ENCODE measurements around the gene APOF.
"Not testable (repeated sequence)": the region's sequence is repeated elsewhere in the genome, so short reads cannot be mapped to it uniquely, and the experiment has no call there.

DNA sequence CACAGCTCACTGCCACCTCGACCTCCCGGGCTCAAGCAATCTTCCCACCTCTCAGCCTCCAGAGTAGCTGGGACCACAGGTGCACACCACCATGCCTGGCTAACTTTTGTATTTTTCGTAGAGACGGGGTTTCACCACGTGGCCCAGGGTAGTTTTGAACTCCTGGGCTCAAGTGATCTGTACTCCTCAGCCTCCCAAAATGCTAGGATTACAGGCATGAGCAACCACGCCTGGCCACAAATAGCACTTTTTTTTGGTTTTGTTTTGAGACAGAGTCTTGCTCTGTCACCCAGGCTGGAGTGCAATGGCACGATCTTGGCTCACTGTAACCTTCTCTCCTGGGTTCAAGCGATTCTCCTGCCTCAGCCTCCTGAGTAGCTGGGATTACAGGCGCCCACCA, 15.4 kb downstream of the APOF start:
- TF ChIP-seq, protein P1, sequence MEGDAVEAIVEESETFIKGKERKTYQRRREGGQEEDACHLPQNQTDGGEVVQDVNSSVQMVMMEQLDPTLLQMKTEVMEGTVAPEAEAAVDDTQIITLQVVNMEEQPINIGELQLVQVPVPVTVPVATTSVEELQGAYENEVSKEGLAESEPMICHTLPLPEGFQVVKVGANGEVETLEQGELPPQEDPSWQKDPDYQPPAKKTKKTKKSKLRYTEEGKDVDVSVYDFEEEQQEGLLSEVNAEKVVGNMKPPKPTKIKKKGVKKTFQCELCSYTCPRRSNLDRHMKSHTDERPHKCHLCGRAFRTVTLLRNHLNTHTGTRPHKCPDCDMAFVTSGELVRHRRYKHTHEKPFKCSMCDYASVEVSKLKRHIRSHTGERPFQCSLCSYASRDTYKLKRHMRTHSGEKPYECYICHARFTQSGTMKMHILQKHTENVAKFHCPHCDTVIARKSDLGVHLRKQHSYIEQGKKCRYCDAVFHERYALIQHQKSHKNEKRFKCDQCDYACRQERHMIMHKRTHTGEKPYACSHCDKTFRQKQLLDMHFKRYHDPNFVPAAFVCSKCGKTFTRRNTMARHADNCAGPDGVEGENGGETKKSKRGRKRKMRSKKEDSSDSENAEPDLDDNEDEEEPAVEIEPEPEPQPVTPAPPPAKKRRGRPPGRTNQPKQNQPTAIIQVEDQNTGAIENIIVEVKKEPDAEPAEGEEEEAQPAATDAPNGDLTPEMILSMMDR (IDR thresholded peaks at IDR 0.05; ENCODE audit: low read depth, low read length, poor library complexity, severe bottlenecking): not testable (repeated sequence)
- TF ChIP-seq EZH2phosphoT487 (IDR thresholded peaks at IDR 0.05; ENCODE audit: borderline replicate concordance, low read length): not testable (repeated sequence)
